ENCODE data around the gene CMC1. TPM values are rescaled to one million over a fixed set of nuclear protein-coding genes. Genes with fewer than 3 reads are reported as not detected.
A peak's percentile ranks its signal among the peaks of the same experiment; 100 is the strongest.

Gene CMC1
- total RNA-seq, 4 donors from 2014 or later, result 7.0 to 39.6 (median 16.1) TPM

DNA sequence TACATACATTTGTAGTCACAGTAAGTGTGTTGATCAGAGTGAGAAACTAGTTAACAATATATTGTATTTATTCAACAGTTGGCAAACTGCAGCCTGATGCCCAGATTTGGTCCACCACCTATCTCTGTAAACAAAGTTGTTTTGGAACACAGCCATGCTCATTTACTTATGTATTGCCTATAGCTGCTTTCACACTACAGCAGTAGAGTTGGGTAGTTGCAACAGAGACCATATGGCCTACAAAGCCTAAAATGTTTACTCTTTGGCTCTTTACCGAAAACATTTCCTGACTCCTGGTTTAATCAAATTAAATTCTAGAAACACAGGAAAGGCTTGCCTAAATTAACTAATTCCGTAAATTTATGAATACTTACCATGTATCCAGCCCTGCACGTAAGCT lies 39.4 kb downstream of the CMC1 start:
- Histone ChIP-seq H3K27ac (no peak overlapping the region), H3K4me1 (no peaks in the 10 kb centered on the region), H3K4me3 (no peak overlapping the region), H3K36me3 (no peaks in the 10 kb centered on the region), H3K9me3 (no peaks in the 10 kb centered on the region), H3K27me3 (no peaks in the 10 kb centered on the region)
- no peak for DNase-seq
- no peak for TF ChIP-seq POLR2A (IDR thresholded peaks at IDR 0.05)
- TF ChIP-seq CTCF (IDR thresholded peaks at IDR 0.05), result no peak

- H3K27ac ChIP-seq, result no peak overlapping the region
- DNase-seq, result no peak
- TF ChIP-seq CTCF (IDR thresholded peaks at IDR 0.05) (peak in 5 of 6 experiments; percentile 47 to 84 (median 78)), POLR2A (IDR thresholded peaks at IDR 0.05) (no peak)
- H3K9me3 ChIP-seq, result no peaks in the 10 kb centered on the region
- no peak overlapping the region for H3K4me3 ChIP-seq
- H3K4me1 ChIP-seq, result no peaks in the 10 kb centered on the region
- H3K36me3 ChIP-seq, result no peaks in the 10 kb centered on the region
- H3K27me3 ChIP-seq, result no peaks in the 10 kb centered on the region
Measured at GRCh38 chr3:28286595-28286994, 45.2 kb downstream of the CMC1 start.

DNA sequence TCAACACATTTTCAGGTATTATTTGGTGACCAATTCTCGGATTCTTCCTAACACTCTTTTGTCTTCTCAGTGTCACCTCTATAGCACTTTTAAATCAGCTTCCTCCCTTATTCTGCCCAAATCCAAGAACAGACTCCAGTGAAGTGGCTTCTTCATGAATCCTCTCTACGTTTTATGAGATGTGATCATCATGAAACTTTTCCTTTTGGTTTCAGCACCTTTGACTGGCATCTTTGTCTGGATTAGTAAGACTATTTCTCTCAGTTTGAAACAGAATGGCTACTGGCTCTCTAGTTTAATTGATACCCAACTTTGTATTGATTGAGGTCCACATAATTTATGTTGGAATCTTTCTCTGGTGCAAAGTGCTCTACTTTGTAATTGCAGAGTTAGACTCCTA lies 45.6 kb downstream of the CMC1 start:
- DNase-seq, result no peak
- no peaks in the 10 kb centered on the region for H3K4me1 ChIP-seq
- no peaks in the 10 kb centered on the region for H3K36me3 ChIP-seq
- no peak overlapping the region for H3K27ac ChIP-seq
- TF ChIP-seq POLR2A (IDR thresholded peaks at IDR 0.05), result no peak
- no peak for TF ChIP-seq CTCF (IDR thresholded peaks at IDR 0.05)
- H3K27me3 ChIP-seq, result no peaks in the 10 kb centered on the region
- no peaks in the 10 kb centered on the region for H3K9me3 ChIP-seq
- no peak overlapping the region for H3K4me3 ChIP-seq

GRCh38 chr3:28290863-28291300 lies 49.5 kb downstream of the CMC1 start:
- Histone ChIP-seq H3K4me1 (no peaks in the 10 kb centered on the region), H3K27ac (no peak overlapping the region), H3K4me3 (no peak overlapping the region), H3K36me3 (no peaks in the 10 kb centered on the region), H3K9me3 (no peaks in the 10 kb centered on the region), H3K27me3 (no peaks in the 10 kb centered on the region)
- TF ChIP-seq CTCF (IDR thresholded peaks at IDR 0.05), result no peak
- no peak for TF ChIP-seq POLR2A (IDR thresholded peaks at IDR 0.05)
- no peak for DNase-seq

GRCh38 chr3:28291577-28291976 lies 50.2 kb downstream of the CMC1 start:
- no peaks in the 10 kb centered on the region for H3K9me3 ChIP-seq
- H3K27ac ChIP-seq, result no peak overlapping the region
- no peak for DNase-seq
- TF ChIP-seq CTCF (IDR thresholded peaks at IDR 0.05), result no peak
- TF ChIP-seq POLR2A (IDR thresholded peaks at IDR 0.05), result no peak
- no peaks in the 10 kb centered on the region for H3K4me1 ChIP-seq
- H3K36me3 ChIP-seq, result no peaks in the 10 kb centered on the region
- H3K27me3 ChIP-seq, result no peaks in the 10 kb centered on the region
- no peak overlapping the region for H3K4me3 ChIP-seq

DNA sequence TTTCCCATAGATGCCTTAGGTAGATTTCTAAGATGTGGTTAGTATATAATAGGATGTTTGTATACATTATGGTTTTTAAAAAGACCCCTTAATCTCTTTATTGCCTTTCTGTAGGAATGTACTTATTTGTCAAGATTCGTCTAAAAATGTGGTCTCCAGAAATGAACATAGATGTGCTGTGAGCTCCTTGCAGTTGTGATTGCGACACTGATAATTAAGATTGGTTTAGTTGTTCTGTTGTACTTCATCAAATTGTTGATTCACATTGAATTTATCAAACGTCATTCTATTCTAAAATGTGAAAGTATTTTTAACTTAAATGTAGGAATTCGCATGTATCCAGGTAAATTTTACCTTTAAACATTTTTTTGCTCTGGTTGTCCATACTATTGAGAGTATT lies 51.2 kb downstream of the CMC1 start:
- no peak for DNase-seq
- no peak for TF ChIP-seq POLR2A (IDR thresholded peaks at IDR 0.05)
- no peak for TF ChIP-seq CTCF (IDR thresholded peaks at IDR 0.05)
- Histone ChIP-seq H3K27me3 (no peaks in the 10 kb centered on the region), H3K4me1 (no peaks in the 10 kb centered on the region), H3K9me3 (no peaks in the 10 kb centered on the region), H3K4me3 (no peak overlapping the region), H3K27ac (no peak overlapping the region), H3K36me3 (no peaks in the 10 kb centered on the region)

Data from Peyer's patch (tissue), 4 donors.